T follicular helper cell (primary cell): ENCODE measurements around the gene POLRMT.
"Not testable (repeated sequence)": the region's sequence is repeated elsewhere in the genome, so short reads cannot be mapped to it uniquely, and the experiment has no call there.

Experiments used
- DNase-seq: peaks from one replicate; pipeline ENCODE4 v3.0.0-alpha.2; 2020; ENCODE audit warnings: low read depth

Gene POLRMT

DNA sequence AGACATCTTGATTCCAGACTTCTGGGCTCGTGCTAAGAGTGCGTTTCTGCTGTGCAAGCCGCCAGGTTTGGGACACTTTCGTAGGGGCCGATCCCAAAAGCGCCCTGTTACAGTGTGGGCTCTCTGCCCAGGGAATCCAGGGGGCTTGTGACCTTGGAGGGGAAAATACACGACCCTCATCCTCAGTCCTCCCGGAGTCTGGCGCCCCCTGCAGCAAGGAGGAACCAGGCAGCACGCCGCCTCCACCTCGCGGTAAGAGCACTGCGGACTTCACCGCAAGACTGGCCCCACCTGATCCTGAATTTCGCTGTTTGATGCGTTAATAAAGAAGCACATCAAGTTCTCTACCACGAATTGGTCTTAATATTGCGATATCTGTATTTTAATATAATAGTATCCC lies 5.2 kb downstream of the POLRMT start:
- DNase-seq, result no peak

DNA sequence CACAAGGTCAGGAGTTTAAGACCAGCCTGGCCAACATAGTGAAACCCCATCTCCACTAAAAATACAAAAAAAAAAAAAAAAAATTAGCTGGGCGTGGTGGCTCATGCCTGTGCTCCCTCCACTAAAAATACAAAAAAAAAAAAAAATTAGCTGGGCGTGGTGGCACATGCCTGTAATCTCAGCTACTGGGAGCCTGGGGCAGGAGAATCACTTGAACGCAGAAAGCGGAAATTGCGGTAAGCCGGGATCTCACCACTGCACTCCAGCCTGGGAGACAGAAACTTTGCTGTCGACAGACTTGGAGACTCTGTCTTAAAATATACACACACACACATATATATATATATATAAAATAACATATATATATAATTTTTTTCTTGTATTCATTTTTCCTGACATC lies 6.8 kb downstream of the POLRMT start:
- not testable (repeated sequence) for DNase-seq

DNA sequence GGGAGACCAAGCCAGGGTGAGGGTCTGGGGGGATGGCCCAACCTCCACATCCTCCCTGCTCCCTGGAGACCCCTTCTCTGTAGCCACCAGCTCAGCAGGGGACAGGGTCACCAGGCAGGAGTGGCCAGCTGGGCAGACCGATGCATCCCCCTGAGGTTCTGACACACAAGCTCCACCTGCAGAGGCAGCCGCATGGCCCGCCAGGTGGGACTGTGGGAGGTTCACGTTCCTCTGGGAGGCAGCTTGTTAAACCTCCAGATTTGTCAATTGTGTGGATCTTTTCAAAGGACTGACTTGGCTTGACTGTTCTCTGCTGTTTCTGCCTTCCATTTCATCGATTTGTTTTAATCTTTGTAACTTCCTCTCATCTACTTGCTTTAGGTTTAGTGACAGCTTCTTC lies 8.1 kb downstream of the POLRMT start:
- no peak for DNase-seq

DNA sequence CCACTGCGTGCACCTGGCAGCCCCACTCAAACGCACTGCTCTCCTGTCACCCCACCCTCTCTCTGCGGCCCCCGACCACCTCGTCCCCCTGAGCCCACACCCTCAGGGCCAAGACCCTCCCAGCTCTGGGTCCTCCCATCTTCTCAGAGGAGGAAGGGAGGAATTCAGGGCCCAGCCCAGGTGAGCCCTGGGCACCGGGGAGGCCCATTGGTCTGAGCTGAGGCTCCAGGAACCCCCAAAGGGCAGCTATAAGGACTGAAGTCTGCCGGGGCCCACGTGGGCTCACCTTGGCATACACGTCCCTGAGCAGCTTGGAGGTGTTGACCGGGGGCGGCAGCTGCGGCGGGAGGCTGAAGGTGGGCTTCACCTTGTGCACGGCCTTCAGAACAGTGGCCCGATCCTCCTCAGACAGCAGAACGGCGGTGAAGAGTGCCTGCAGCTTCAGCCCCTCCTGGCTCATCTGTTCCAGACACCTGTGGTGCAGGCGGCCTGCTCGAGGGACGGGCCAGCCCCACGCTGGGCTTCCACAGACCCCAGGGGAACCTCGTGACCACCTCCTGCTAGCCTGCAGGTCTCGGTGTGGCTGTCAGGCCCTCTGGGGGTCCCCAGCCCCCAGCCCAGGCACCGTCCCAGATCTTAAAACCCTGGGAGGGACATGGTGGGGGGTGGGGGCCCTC lies 8.8 kb downstream of the POLRMT start:
- no peak for DNase-seq

DNA sequence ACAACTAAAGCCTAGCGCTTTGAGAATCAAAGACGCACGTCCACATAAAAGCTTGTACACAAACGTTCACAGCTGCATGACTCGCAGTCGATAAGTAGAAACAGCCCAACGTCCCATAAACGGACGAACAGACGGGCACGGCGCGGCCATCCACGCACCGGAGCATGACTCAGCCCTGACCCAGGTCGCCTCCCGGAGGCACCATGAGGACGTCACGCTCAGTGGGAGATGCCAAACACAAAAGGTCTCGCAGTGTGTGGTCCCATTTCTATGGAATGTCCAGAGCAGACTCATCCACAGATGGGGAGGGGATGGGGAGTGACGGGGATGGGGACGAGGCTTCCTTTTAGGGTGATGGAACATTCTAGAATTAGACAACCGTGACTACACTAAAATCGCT lies 9.4 kb downstream of the POLRMT start:
- no peak for DNase-seq

DNA sequence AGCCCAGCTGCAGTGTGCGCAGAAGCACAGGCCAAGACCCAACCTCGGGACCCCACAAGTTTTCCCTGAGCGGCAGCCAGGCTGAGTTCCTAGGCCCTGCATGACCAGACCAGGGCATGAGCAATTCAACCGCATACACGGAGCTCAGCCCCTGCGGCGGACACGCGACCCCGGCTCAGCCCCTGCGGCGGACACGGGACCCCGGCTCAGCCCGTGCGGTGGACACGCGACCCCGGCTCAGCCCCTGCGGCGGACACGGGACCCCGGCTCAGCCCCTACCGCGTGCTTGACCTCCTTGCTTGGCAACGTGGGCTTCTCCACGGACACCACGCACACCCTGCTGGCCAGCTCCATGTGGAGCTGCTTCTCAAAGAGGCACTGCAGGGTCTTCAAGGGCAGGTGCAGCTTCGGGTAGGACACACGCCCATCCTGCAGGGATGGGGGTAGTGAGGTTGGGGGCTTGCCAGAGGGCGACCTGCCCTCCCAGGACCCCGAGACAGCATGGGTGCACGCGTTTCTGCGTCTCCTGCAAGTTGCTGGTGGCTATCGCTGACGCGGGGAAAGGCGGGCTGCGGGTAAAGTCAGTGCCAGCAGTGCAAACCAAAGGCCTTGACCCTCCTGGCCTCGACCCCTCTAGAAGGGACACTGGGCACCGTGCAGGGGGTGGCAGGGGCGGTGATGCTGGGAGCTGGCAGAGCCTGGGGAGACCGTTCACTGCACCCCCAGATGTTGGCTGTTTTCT lies 10.0 kb downstream of the POLRMT start:
- no peak for DNase-seq

DNA sequence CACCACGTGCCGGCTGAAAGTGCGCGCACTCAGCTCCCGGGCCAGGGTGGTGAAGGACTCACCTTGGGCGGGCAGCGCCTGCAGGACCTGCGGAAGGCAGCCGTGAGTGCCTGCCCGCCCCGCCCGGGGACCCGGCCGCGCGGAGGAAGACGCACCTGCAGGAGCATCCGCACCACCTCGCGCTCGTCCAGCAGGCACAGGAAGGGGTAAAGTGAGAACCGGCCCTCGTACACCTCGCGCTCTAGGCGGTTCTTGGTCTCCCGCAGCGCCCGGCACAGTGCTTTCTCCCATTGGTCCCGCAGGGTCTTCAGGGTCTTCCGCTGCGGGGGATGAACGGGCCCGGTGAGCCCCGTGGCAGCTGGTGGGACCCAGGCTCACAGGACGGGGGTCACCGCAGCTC lies 10.7 kb downstream of the POLRMT start:
- no peak for DNase-seq

DNA sequence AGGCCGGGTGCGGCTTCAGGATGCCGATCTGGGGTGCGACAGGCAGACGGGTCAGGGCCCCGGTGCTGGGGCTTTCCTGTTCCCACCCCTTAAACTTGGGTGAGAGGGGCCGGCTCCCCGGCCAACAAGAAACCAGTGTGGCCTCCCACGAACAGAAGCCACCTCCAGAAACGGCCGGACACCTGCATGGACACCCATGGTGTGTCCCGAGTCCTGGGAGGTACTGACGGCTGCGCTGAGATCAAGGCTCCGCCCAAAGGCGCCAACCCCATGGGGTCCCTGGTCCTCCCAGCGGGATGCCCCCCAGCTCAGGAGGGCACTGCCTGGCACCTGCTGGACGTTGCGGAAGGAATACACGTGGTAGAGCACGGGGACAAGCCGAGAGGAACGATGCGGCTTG lies 11.5 kb downstream of the POLRMT start:
- no peak for DNase-seq

DNA sequence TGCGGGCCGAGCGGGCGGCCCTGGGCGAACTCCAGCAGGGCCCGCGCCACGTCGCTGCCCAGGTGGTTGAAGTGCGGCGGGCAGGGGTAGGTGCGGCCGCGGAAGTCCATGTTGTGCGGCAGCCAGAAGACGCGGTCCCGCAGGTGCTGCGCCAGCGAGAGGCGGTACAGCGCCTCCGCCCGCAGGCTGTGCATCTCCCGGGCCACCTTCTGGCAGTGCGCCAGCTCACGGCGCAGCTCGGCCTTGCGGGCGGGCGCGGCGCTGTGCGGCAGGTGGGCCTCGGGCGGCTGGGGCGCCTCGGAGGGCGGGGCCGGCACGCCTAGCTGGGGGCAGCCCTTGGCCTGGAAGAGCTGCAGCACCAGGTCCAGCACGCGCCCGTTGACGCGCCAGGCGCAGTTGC lies 12.1 kb downstream of the POLRMT start:
- not testable (repeated sequence) for DNase-seq

DNA sequence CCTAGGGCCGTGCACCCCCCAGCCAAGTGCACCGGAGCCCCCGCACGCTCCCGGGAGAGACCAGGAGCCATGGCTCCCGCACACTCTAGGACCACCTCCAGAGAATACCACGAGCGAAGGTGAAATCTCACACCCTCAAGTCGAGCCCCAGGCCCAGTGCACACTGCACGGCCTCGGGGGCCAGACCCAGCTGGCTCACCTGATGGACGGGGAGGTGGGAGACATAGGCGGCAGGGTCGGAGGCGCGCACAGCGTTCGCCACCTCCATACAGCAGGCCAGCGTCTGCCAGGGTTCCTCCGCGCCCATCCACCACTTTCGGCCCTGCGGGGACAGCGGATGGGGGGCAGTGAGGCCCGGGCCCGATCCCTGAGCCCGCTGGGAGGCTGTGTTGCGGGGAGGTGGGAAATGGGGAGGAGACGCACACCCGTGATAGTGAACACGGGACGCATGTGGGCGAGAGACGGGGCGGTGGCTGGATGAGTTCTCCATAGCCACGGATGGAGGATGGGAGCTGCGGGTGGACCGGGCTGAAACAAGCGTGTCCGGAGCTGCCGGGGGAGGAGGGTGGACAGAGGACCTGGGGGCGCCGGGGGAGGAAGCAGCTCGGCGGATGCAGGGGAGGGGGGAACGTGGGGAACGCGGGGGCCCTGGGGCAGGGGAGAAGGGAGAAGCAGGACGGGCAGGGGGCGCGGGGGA lies 13.0 kb downstream of the POLRMT start:
- no peak for DNase-seq

DNA sequence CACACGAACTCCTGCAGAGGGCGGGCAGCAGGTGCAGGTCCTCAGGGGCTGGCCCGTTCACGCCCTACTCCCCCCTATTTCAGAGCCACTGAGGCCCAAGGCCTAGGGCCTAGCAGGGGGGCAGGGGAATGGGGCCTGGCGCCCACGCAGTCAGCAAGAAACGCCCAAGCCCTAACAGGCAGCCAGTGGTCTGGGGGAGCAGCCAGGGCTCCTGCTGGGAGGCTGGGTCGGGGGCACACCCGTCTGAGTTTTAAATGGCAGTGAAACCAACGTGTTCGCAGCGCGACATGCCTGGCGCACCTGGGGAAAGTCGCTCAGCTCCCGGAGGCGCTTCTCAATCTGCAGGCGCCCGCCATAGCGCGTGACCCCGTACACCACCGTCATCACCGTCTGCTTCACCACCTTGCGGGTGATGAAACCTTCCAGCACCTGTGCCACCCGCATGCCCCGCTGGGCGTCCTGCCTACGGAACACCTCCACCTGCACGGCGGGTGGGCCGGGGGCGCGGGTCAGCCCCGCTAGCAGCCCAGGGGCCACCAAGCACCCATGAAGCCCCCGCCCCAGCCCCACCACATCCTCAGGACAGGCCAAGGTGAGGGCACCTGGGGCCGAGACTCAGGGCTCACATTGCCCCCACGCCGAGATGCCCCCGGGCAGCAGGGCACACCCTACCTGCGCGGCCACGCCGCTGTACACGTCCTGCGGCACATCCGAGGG lies 13.9 kb downstream of the POLRMT start:
- no peak for DNase-seq

DNA sequence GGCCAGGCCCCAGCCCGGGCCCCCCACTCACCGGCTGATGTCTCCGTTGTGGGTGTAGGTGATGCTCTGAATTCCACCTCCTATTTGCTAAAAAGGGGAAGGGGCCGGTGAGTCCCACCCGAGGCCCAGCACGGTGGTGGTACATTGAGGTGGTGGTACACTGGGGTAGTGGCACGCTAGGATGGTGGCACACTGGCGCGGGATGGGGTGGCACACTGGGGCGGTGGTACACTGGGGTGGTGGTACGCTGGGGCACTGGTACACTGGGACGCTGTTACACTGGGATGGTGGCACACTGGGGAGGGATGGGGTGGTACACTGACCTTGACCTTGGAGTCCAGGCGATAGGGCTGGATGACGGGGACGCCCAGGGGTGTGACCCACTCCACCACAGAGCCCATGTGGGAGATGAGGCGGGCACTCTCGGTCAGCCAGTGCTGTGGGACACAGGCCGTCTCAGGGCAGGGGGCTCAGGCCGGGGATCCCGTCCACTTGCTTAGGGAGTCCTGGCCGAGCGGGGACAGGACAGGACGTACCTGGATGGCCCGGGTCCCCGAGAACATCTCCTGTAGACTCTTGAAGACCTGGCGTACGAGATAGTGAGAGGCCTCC lies 14.6 kb downstream of the POLRMT start:
- DNase-seq, result no peak

DNA sequence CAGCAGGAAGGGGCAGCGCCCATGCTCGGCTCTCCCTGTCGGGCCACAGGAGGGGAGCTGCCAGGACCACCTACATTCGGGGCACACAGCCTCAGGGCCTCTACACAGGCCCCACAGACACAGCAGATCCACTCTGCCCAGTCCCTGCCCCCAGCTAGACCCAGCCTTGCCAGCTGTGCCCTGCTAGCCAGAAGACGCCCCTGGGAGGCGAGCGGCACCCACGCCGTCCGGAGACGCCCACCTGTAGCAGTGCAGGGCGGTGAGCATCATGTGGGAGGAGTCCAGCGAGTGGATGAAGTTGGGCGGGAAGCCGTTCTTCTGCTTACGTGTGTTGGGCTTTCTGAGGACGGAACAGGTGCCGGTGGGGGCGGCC lies 15.1 kb downstream of the POLRMT start:
- DNase-seq, result no peak

DNA sequence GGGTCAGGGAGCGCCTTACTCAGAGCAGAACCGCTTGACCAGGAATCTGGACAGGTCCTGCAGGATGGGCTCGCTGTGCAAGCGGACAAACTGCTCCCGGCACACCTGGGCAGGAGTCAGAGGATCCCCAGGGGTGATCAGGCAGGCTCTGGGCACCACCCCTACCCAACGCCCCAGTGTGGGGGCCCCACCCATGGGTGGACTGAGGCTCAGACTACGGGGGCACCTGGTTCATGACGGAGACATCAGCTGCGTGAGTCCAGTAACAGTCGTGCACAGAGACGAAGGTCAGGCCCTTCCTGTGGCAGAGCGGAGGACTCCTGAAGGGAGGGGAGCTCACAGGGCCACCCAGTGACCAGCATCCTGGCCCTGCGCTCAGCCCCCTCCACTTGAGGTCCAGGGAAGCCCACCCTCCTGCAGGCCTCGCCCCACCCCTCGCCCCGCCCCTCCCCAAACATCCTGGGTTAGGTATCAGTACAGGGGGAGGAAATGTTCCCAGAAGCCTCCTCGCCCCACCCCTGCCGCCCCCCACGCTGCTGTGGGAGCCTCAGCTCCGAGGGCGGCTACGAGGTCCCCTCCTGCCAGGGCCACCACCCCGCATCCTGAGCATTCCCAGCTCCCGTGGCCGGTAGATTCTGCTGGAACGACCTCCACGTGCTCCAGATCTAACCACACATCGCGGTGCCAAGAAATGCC lies 15.6 kb downstream of the POLRMT start:
- DNase-seq, result no peak

DNA sequence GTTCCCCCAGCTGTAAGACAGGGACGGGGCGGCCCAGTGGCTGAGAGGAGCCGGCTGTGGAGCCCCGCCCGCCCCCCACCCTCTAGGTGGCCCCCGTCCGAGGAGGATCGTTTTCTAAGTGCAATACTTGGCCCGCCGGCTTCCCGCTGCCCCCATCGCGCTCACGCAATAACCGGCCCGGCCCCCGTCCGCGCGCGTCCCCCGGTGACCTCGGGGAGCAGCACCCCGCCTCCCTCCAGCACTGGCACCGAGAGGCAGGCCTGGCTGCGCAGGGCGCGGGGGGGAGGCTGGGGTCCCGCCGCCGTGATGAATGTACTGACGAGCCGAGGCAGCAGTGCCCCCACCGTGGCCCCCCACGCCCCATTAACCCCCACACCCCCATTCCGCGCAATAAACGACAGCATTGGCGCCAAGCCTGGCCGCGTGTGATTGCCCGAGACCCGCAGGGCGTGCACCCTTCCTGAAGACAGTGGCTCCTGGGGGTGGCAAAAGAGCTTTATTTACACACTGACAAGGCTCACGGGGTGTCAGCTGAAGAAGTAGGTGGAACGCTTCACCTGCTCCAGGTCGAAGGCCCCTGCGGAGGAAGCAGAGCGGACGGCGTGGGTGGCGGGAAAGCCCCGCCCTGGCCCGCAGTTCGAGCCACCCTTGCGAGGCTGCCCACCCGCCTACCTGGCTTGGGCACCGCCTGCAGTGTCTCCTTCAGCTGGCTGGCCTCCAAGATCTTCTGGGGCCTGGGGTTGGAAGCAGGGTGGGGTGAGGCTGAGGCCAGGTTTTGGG lies 16.4 kb downstream of the POLRMT start:
- DNase-seq, result no peak

DNA sequence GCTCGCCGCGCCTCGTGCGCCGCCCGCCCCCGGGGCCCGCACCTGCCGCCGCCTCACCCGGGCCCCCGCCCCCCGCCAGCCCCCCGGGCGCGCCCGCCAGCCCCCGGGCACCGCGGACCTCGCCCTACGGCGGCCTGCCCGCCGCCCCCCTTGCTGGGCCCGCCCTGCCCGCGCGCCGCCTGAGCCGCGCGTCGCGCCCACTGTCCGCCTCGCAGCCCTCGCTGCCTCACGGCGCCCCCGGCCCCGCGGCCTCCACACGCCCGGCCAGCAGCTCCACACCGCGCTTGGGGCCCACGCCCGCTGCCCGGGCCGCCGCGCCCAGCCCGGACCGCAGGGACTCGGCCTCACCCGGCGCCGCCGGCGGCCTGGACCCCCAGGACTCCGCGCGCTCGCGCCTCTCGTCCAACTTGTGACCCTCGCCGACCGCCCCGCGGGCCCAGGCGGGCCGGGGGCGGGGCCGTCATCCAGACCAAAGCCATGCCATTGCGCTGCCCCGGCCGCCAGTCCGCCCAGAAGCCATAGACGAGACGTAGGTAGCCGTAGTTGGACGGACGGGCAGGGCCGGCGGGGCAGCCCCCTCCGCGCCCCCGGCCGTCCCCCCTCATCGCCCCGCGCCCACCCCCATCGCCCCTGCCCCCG lies 17.2 kb downstream of the POLRMT start:
- DNase-seq, result no peak

DNA sequence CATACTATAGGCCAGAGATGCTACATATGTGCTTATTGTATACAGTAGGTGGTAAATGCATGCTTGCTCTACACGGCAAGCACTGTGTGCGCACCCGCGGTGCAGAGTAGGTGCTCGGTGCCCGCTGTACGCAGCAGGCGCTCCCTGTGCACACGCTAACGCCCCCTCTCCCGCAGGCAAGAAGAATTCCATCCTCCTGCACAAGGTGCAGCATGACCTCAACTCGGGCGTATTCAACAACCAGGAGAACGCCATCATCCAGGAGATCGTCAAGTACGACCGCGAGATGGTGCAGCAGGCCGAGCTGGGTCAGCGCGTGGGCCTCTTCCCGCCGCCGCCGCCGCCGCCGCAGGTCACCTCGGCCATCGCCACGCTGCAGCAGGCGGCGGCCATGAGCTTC lies 17.7 kb downstream of the POLRMT start:
- no peak for DNase-seq

DNA sequence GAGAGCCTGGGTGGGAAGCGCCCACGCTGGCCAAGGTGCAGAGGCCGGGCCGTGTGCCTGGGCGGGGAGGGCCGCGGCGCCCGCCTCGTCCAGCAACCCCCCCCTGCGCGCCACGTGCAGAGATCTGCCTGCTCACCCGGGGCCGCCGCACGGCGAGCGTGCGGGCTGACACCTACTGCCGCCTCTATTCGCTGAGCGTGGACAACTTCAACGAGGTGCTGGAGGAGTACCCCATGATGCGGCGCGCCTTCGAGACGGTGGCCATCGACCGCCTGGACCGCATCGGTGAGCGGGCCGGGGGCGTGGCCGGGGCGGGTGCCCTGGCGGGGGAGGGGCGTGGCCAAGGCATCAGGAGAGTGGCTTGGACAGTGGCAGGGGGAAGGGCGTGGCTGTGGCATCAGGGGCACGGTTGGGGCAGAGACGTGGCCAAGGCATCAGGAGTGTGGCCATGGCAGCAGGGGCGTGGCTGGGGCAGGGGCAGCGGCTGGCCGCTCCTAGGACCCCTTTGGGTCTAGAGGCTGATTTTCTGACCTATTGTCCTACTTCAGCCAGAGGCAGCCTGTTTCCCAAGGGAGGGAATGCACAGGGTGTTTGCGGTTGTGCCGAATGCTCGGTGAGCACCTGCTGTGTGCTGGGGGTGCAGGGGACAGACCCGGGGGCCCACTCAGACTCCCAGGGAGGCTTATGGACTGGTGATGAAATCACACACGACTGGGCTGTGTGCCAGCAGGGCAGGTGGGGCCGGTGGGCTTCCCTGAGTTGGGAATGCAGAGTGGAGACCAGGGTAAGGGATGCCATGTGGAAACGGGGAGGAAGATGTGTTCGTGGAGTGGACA lies 19.4 kb downstream of the POLRMT start:
- DNase-seq, result no peak

DNA sequence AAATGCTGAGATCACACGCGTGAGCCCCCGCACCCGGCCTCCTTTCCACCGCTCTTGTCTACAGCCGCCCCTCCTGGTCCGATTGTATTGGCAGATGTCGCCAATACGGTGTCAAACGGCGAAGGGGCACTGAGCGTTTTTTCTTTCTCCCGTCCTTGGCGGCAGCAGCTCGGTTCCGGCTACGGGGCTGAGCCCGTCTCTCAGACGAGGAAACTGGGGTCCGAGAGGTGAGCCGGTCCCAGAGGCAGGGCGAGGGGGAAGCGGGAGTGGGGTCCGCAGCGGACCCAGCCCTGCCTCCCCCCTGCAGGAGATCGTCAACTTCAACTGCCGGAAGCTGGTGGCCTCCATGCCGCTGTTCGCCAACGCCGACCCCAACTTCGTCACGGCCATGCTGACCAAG lies 20.4 kb downstream of the POLRMT start:
- no peak for DNase-seq
